Measurements from ENCODE around the gene NUTM1. TPM values are rescaled to one million over a fixed set of nuclear protein-coding genes. Genes with fewer than 3 reads are reported as not detected.

NUTM1 gene
- not detected for total RNA-seq

GRCh38 chr15:34342737-34343575 is at the start of gene NUTM1, which contains the start of gene NOP10:
NUTM1 (plus strand) TSS chr15:34343315; CDS start chr15:34343697, 382 bp downstream.
NOP10 (minus strand) TSS chr15:34343136; CDS start chr15:34343073, 63 bp downstream.
- DNase-seq: peak; percentile 96

GRCh38 chr15:34297059-34297458 is 46.1 kb upstream of the NUTM1 start:
- DNase-seq: no peak

GRCh38 chr15:34301058-34301457 is 42.1 kb upstream of the NUTM1 start:
- no peak for DNase-seq

- DNase-seq: no peak
These were observed 38.5 kb upstream of the NUTM1 start for GRCh38 chr15:34304613-34305012.

- DNase-seq: no peak
These were observed 31.6 kb upstream of the NUTM1 start for GRCh38 chr15:34311563-34311962.

- DNase-seq: no peak
These were observed 28.3 kb upstream of the NUTM1 start for GRCh38 chr15:34314491-34315490.

- peak; percentile 3 for DNase-seq
These were observed 24.6 kb upstream of the NUTM1 start for GRCh38 chr15:34318277-34319079.

- no peak for DNase-seq
These were observed 19.9 kb upstream of the NUTM1 start for GRCh38 chr15:34323217-34323616.

- no peak for DNase-seq
These were observed 18.2 kb upstream of the NUTM1 start for GRCh38 chr15:34324933-34325332.

GRCh38 chr15:34325368-34325767 is 17.7 kb upstream of the NUTM1 start:
- DNase-seq: no peak

- no peak for DNase-seq
These were observed 15.2 kb upstream of the NUTM1 start for GRCh38 chr15:34327906-34328305.

GRCh38 chr15:34329006-34329405 is 14.1 kb upstream of the NUTM1 start:
- DNase-seq: no peak

- DNase-seq: no peak
These were observed 12.8 kb upstream of the NUTM1 start for GRCh38 chr15:34330279-34330678.

GRCh38 chr15:34331809-34332208 is 11.3 kb upstream of the NUTM1 start:
- no peak for DNase-seq

GRCh38 chr15:34332553-34333120 is 10.5 kb upstream of the NUTM1 start:
- no peak for DNase-seq

GRCh38 chr15:34334672-34335071 is 8.4 kb upstream of the NUTM1 start:
- DNase-seq: no peak

- DNase-seq: no peak
These were observed 7.7 kb upstream of the NUTM1 start for GRCh38 chr15:34335176-34336032.

GRCh38 chr15:34336231-34336990 is 6.7 kb upstream of the NUTM1 start:
- no peak for DNase-seq

- DNase-seq: no peak
These were observed 6.0 kb upstream of the NUTM1 start for GRCh38 chr15:34336991-34337556.

All from skin of body (tissue), 2 donors.